Panc1 (cell line): ENCODE measurements around the gene USH2A. TPM values are rescaled to one million over a fixed set of nuclear protein-coding genes. Genes with fewer than 3 reads are reported as not detected.

Experiments used
- ATAC-seq: fragments of 200-7000 bp; cut with Tn5 transposase; 2 replicates; pipeline ENCODE4 v1.9.1; 2020; ENCODE audit warnings: mild to moderate bottlenecking, moderate library complexity
- BruUV-seq: library from RNA; stranded (reverse); fragments of 400-500 nt; replicated peaks from 2 replicates; lab custom pipeline; 2021; lab: Mats Ljungman, UMichigan
- CTCF ChIA-PET: fragments of 300-600 bp; sonication (Branson Sonifier 250); formaldehyde crosslinking; loops from one replicate; lab custom pipeline; 2022; ENCODE audit warnings: antibody characterized with exemption; lab: Charles Lee
- POLR2A ChIA-PET: fragments of 300-600 bp; sonication (Branson Sonifier 250); formaldehyde crosslinking; loops from one replicate; lab custom pipeline; 2022; ENCODE audit warnings: antibody characterized with exemption; lab: Charles Lee
- DNase-seq: peaks from one replicate; pipeline ENCODE4 v3.0.0-alpha.2; 2010; ENCODE audit warnings: low read depth, low spot score
- H3K27ac ChIP-seq: 2 replicates; pipeline ENCODE4 v1.5.1; 2011; ENCODE audit warnings: mild to moderate bottlenecking, low read length, inconsistent platforms
- H3K27me3 ChIP-seq: fragments of 200-500 bp; sonication (Bioruptor generic); 2 replicates; pipeline ENCODE4 v1.6.0; 2014; ENCODE audit warnings: low read length, inconsistent platforms; ENCODE audit not compliant: control insufficient read depth, insufficient read depth
- H3K36me3 ChIP-seq: fragments of 200-500 bp; sonication (Bioruptor generic); 2 replicates; pipeline ENCODE4 v1.5.1; 2014; ENCODE audit warnings: inconsistent platforms, mild to moderate bottlenecking, low read length, moderate library complexity; ENCODE audit not compliant: control insufficient read depth, insufficient read depth
- H3K4me1 ChIP-seq: 2 replicates; pipeline ENCODE4 v1.5.1; 2011; ENCODE audit warnings: inconsistent platforms, mild to moderate bottlenecking, low read length, moderate library complexity; ENCODE audit not compliant: control insufficient read depth, insufficient read depth
- H3K4me3 ChIP-seq, 2 experiments: 2 replicates each; pipeline ENCODE4 v1.5.1; 2011 to 2012; ENCODE audit warnings: low read depth in 2 of 2, low read length in 2 of 2, mild to moderate bottlenecking in 2 of 2, inconsistent platforms in 1 of 2, moderate library complexity in 1 of 2
- H3K9me3 ChIP-seq: fragments of 200-500 bp; sonication (Bioruptor generic); 2 replicates; pipeline ENCODE4 v1.5.1; 2014; ENCODE audit warnings: low read depth, mild to moderate bottlenecking, inconsistent platforms, low read length, moderate library complexity; ENCODE audit not compliant: control insufficient read depth, insufficient read depth
- POLR2AphosphoS5 ChIP-seq: IDR thresholded peaks from 2 replicates; pipeline ENCODE4 v1.6.1; 2012; ENCODE audit warnings: mild to moderate bottlenecking, low read depth, low read length, moderate library complexity
- SIN3A ChIP-seq: IDR thresholded peaks from 2 replicates; pipeline ENCODE4 v1.6.1; 2012; ENCODE audit warnings: low read depth, mild to moderate bottlenecking, low read length, moderate library complexity, borderline replicate concordance; ENCODE audit not compliant: insufficient read depth
- TCF7L2 ChIP-seq: IDR thresholded peaks from 2 replicates; pipeline ENCODE4 v1.6.1; 2011; ENCODE audit warnings: mild to moderate bottlenecking, low read depth, low read length, inconsistent platforms
- in situ Hi-C: cut with HindIII; loops from 2 replicates; pipeline ENCODE4 v1.10.0; 2016; ENCODE audit warnings: low sequenced_read_pairs, low pct_unique_long_range_greater_than_20kb
- intact Hi-C: fragments of 100-400 bp; cut with micrococcal nuclease; formaldehyde crosslinking; loops from one replicate; pipeline ENCODE4 v1.10.0; 2022; ENCODE audit not compliant: unreplicated experiment
- total RNA-seq: library from RNA; stranded (reverse); gene quantifications from one replicate; pipeline ENCODE4 v1.2.1, GENCODE V29; 2021; ENCODE audit not compliant: unreplicated experiment
- TF ChIP-seq, protein P1 (sequence below): fragments of 450-650 bp; IDR thresholded peaks from 2 replicates; pipeline ENCODE4 v1.5.1; 2017; ENCODE audit warnings: mild to moderate bottlenecking
- TF ChIP-seq, protein P2 (sequence below), 2 experiments: IDR thresholded peaks; 2 replicates each; pipeline ENCODE4 v1.6.1; 2011 to 2012; ENCODE audit warnings: low read depth in 2 of 2, control low read depth in 1 of 2, low read length in 1 of 2, mild to moderate bottlenecking in 1 of 2, moderate library complexity in 1 of 2; ENCODE audit not compliant: insufficient read depth in 1 of 2

Gene USH2A
- total RNA-seq, 1 experiment from 2014 or later: not detected

DNA sequence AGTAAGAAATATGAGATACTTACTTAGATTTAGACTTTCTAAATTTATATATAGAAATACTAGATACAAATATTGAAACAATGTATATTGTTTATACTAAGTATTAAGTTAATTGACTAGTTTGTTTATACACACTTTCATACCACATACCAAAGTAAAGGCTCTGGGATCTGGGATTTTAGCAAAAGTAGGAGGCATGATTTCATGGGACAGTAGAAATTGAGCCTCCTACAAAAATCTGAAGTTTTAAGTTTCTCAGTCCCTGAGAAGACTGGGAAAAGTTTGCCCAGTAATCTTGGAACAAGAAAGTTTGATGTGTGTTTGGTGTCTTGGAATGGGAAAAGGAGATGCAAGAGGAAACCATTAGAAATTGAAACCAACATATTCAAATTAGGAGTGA lies 825.3 kb downstream of the USH2A start:
- BruUV-seq: no TSS peak
- Histone ChIP-seq H3K9me3 (no peaks in the 10 kb centered on the region), H3K36me3 (peaks cover 20% of the 10 kb centered on the region), H3K4me3 (no peak overlapping the region), H3K4me1 (no peaks in the 10 kb centered on the region; the same call in 1 of the 2 replicates), H3K27me3 (no peaks in the 10 kb centered on the region), H3K27ac (no peak overlapping the region)
- TF ChIP-seq POLR2AphosphoS5 (no peak), SIN3A (no peak), TCF7L2 (no peak)
- TF ChIP-seq, protein P1, sequence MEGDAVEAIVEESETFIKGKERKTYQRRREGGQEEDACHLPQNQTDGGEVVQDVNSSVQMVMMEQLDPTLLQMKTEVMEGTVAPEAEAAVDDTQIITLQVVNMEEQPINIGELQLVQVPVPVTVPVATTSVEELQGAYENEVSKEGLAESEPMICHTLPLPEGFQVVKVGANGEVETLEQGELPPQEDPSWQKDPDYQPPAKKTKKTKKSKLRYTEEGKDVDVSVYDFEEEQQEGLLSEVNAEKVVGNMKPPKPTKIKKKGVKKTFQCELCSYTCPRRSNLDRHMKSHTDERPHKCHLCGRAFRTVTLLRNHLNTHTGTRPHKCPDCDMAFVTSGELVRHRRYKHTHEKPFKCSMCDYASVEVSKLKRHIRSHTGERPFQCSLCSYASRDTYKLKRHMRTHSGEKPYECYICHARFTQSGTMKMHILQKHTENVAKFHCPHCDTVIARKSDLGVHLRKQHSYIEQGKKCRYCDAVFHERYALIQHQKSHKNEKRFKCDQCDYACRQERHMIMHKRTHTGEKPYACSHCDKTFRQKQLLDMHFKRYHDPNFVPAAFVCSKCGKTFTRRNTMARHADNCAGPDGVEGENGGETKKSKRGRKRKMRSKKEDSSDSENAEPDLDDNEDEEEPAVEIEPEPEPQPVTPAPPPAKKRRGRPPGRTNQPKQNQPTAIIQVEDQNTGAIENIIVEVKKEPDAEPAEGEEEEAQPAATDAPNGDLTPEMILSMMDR: no peak
- TF ChIP-seq, protein P2, sequence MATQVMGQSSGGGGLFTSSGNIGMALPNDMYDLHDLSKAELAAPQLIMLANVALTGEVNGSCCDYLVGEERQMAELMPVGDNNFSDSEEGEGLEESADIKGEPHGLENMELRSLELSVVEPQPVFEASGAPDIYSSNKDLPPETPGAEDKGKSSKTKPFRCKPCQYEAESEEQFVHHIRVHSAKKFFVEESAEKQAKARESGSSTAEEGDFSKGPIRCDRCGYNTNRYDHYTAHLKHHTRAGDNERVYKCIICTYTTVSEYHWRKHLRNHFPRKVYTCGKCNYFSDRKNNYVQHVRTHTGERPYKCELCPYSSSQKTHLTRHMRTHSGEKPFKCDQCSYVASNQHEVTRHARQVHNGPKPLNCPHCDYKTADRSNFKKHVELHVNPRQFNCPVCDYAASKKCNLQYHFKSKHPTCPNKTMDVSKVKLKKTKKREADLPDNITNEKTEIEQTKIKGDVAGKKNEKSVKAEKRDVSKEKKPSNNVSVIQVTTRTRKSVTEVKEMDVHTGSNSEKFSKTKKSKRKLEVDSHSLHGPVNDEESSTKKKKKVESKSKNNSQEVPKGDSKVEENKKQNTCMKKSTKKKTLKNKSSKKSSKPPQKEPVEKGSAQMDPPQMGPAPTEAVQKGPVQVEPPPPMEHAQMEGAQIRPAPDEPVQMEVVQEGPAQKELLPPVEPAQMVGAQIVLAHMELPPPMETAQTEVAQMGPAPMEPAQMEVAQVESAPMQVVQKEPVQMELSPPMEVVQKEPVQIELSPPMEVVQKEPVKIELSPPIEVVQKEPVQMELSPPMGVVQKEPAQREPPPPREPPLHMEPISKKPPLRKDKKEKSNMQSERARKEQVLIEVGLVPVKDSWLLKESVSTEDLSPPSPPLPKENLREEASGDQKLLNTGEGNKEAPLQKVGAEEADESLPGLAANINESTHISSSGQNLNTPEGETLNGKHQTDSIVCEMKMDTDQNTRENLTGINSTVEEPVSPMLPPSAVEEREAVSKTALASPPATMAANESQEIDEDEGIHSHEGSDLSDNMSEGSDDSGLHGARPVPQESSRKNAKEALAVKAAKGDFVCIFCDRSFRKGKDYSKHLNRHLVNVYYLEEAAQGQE (IDR thresholded peaks at IDR 0.05; ENCODE audit: insufficient read depth in 1 of 2, low read depth in 2 of 2, low read length in 1 of 2): no peak
- no peak for ATAC-seq
- CTCF ChIA-PET: no interaction called here
- in situ Hi-C loops (no loop called here), intact Hi-C loops (no loop called here)
- POLR2A ChIA-PET: no interaction called here
- DNase-seq: no peak

DNA sequence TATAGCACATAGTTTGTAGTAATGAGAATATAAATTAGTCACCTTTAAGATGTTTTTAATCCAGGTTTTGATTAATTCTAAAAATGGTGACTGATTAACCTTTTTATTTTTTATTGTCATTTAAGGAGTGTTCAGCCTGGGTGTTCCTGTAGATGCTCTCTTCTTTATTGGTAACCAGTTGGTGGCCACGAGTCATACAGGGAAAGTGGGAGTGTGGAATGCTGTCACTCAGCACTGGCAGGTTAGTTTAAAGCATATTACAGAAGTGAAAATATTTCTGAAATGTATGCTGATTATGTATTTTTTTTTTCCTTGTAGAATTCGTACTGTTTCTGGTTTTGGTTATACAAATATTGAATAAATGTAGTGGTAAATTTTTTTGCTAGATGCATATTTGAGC lies 828.0 kb downstream of the USH2A start:
- CTCF ChIA-PET: no interaction called here
- TF ChIP-seq, protein P1: no peak
- no peak for TF ChIP-seq TCF7L2
- TF ChIP-seq SIN3A: no peak
- TF ChIP-seq, protein P2 (IDR thresholded peaks at IDR 0.05; ENCODE audit: insufficient read depth in 1 of 2, low read depth in 2 of 2, low read length in 1 of 2): no peak
- no peak for TF ChIP-seq POLR2AphosphoS5
- no peak for DNase-seq
- no peak for ATAC-seq
- in situ Hi-C loops (no loop called here), intact Hi-C loops (no loop called here)
- POLR2A ChIA-PET: no interaction called here
- no peak overlapping the region for H3K27ac ChIP-seq
- no peaks in the 10 kb centered on the region for H3K9me3 ChIP-seq
- H3K4me1 ChIP-seq: no peaks in the 10 kb centered on the region; the same call in 1 of the 2 replicates
- H3K4me3 ChIP-seq: no peak overlapping the region
- no peaks in the 10 kb centered on the region for H3K27me3 ChIP-seq
- peaks cover 11% of the 10 kb centered on the region for H3K36me3 ChIP-seq
- BruUV-seq: no TSS peak
